ENCODE data around the gene CCDC192.

Gene CCDC192

GRCh38 chr5:127907907-127908306, 204.7 kb downstream of the CCDC192 start:
- H3K36me3 ChIP-seq (ENCODE audit: control insufficient read depth in 2 of 2, insufficient read depth in 2 of 2, low read length in 2 of 2) = no peaks in the 10 kb centered on the region
- no peaks in the 10 kb centered on the region for H3K9me3 ChIP-seq (ENCODE audit: control insufficient read depth in 2 of 2, low read length in 2 of 2)
- no peaks in the 10 kb centered on the region for H3K27me3 ChIP-seq (ENCODE audit: control insufficient read depth in 1 of 2, insufficient read depth in 2 of 2, low read length in 2 of 2)
- H3K4me1 ChIP-seq (ENCODE audit: control insufficient read depth, insufficient read depth, low read length) = no peaks in the 10 kb centered on the region
- no peak overlapping the region for H3K9ac ChIP-seq (ENCODE audit: low read length in 2 of 2)
- H3K4me3 ChIP-seq (ENCODE audit: low read length in 2 of 2) = no peak overlapping the region
- no peak overlapping the region for H3K27ac ChIP-seq (ENCODE audit: low read length)

- Histone ChIP-seq H3K4me3 (ENCODE audit: low read length in 2 of 2) (no peak overlapping the region), H3K4me1 (ENCODE audit: control insufficient read depth, insufficient read depth, low read length) (no peaks in the 10 kb centered on the region), H3K9me3 (ENCODE audit: control insufficient read depth in 2 of 2, low read length in 2 of 2) (no peaks in the 10 kb centered on the region), H3K9ac (ENCODE audit: low read length in 2 of 2) (no peak overlapping the region), H3K36me3 (ENCODE audit: control insufficient read depth in 2 of 2, insufficient read depth in 2 of 2, low read length in 2 of 2) (no peaks in the 10 kb centered on the region), H3K27ac (ENCODE audit: low read length) (no peak overlapping the region), H3K27me3 (ENCODE audit: control insufficient read depth in 1 of 2, insufficient read depth in 2 of 2, low read length in 2 of 2) (no peaks in the 10 kb centered on the region)
These were observed 205.9 kb downstream of the CCDC192 start for GRCh38 chr5:127909066-127909465.

DNA sequence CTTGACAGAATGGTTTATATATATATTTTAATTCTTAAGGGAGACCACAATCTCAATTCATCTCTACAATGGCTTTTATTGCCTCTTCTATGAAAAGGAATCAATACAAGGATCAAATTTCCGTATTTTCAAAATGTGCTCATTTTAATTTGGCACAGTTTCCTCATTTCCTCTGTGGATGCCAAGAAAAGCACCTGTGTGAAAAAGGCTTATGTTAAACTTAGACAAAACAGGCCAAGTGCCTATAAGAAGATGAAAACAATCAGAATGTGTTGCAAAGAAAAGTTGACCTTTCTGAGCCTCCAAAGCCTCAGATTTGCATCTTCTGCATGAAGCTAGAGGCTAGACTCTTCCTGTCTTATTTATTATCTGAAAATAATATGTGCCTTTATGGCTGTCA, 206.6 kb downstream of the CCDC192 start:
- Histone ChIP-seq H3K9me3 (ENCODE audit: control insufficient read depth in 2 of 2, low read length in 2 of 2) (no peaks in the 10 kb centered on the region), H3K27ac (ENCODE audit: low read length) (no peak overlapping the region), H3K27me3 (ENCODE audit: control insufficient read depth in 1 of 2, insufficient read depth in 2 of 2, low read length in 2 of 2) (no peaks in the 10 kb centered on the region), H3K4me3 (ENCODE audit: low read length in 2 of 2) (no peak overlapping the region), H3K4me1 (ENCODE audit: control insufficient read depth, insufficient read depth, low read length) (no peaks in the 10 kb centered on the region), H3K9ac (ENCODE audit: low read length in 2 of 2) (no peak overlapping the region), H3K36me3 (ENCODE audit: control insufficient read depth in 2 of 2, insufficient read depth in 2 of 2, low read length in 2 of 2) (no peaks in the 10 kb centered on the region)

GRCh38 chr5:127910307-127910956, 207.2 kb downstream of the CCDC192 start:
- Histone ChIP-seq H3K9me3 (ENCODE audit: control insufficient read depth in 2 of 2, low read length in 2 of 2) (no peaks in the 10 kb centered on the region), H3K4me1 (ENCODE audit: control insufficient read depth, insufficient read depth, low read length) (no peaks in the 10 kb centered on the region), H3K36me3 (ENCODE audit: control insufficient read depth in 2 of 2, insufficient read depth in 2 of 2, low read length in 2 of 2) (no peaks in the 10 kb centered on the region), H3K4me3 (ENCODE audit: low read length in 2 of 2) (no peak overlapping the region), H3K9ac (ENCODE audit: low read length in 2 of 2) (no peak overlapping the region), H3K27me3 (ENCODE audit: control insufficient read depth in 1 of 2, insufficient read depth in 2 of 2, low read length in 2 of 2) (no peaks in the 10 kb centered on the region), H3K27ac (ENCODE audit: low read length) (no peak overlapping the region)

DNA sequence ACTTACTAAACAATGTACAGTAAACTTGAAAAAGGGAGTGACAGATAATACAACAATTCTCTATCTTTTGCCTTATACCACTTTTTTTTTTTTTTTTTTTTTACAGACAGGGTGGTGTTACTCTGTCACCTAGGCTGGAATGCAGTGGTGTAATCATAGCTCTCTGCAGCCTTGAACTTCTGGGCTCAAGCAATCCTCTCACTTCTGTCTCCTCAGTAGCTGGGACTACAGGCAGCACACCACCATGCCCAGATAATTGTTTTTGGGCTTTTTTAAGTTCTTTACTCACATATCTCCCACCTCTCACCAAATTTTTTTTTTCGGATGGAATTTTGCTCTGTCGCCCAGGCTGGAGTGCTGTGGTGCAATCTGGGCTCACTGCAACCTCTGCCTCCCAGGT, 208.4 kb downstream of the CCDC192 start:
- Histone ChIP-seq H3K9me3 (ENCODE audit: control insufficient read depth in 2 of 2, low read length in 2 of 2) (no peaks in the 10 kb centered on the region), H3K27me3 (ENCODE audit: control insufficient read depth in 1 of 2, insufficient read depth in 2 of 2, low read length in 2 of 2) (no peaks in the 10 kb centered on the region), H3K4me1 (ENCODE audit: control insufficient read depth, insufficient read depth, low read length) (no peaks in the 10 kb centered on the region), H3K27ac (ENCODE audit: low read length) (no peak overlapping the region), H3K4me3 (ENCODE audit: low read length in 2 of 2) (no peak overlapping the region), H3K36me3 (ENCODE audit: control insufficient read depth in 2 of 2, insufficient read depth in 2 of 2, low read length in 2 of 2) (no peaks in the 10 kb centered on the region), H3K9ac (ENCODE audit: low read length in 2 of 2) (no peak overlapping the region)

DNA sequence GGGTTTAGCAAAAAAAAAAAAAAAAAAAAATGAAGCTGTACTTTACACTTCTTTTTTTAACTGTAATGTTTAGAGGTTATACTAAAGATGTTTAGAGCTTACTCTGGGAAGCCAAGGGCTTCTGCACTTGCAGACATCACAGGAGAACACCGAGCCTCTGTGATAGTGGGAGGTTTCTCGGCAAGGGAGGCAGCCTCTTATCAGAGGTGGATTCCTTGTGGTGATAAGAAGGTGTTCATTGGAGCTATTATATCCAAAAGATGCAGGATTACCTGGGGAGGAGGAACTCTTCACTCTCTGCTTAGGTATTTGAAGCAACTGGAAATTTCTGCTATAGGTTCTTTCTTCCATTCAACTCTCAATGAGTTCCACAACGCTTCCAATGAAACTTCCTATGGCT, 209.2 kb downstream of the CCDC192 start:
- H3K9ac ChIP-seq (ENCODE audit: low read length in 2 of 2) = no peak overlapping the region

DNA sequence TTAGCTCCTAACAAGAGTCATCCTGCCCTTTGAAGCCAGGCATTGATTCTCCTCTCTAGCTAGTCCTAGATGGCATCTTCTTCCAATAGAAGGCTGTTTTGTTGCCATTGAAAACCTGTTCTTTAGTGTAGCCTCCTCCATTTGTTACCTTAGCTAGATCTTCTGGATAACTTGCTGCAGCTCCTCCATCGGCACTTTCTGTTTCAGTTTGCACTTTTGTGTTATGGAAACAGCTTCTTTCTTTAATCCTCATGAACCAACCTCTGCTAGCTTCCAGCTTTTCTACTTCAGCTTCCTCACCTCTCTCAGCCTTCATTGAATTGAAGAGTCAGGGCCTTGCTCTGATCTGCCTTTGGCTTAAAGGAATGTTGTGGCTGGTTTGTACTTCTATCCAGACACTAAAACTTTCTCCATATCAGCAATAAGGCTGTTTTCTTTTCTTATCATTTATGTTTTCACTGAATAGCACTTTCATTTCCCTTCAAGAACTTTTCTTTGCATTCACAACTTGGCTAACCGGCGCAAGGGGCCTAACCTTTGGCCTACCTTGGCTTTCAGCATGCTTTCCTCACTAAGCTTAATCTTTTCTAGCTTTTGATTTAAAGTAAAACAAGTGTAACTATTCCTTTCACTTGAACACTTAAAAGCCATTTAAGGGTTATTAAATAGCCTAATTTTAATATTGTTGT, 213.8 kb downstream of the CCDC192 start:
- H3K27ac ChIP-seq (ENCODE audit: low read length) = no peak overlapping the region

More for the DNA sequence above, 209.2 kb downstream of the CCDC192 start:
- no peaks in the 10 kb centered on the region for H3K9me3 ChIP-seq (ENCODE audit: control insufficient read depth in 2 of 2, low read length in 2 of 2)
- H3K36me3 ChIP-seq (ENCODE audit: control insufficient read depth in 2 of 2, insufficient read depth in 2 of 2, low read length in 2 of 2) = no peaks in the 10 kb centered on the region
- H3K27me3 ChIP-seq (ENCODE audit: control insufficient read depth in 1 of 2, insufficient read depth in 2 of 2, low read length in 2 of 2) = no peaks in the 10 kb centered on the region
- no peak overlapping the region for H3K27ac ChIP-seq (ENCODE audit: low read length)
- H3K4me1 ChIP-seq (ENCODE audit: control insufficient read depth, insufficient read depth, low read length) = no peaks in the 10 kb centered on the region
- no peak overlapping the region for H3K4me3 ChIP-seq (ENCODE audit: low read length in 2 of 2)

GRCh38 chr5:127919006-127919796, 216.0 kb downstream of the CCDC192 start:
- Histone ChIP-seq H3K9ac (ENCODE audit: low read length in 2 of 2) (no peak overlapping the region), H3K27me3 (ENCODE audit: control insufficient read depth in 1 of 2, insufficient read depth in 2 of 2, low read length in 2 of 2) (no peaks in the 10 kb centered on the region), H3K4me1 (ENCODE audit: control insufficient read depth, insufficient read depth, low read length) (no peaks in the 10 kb centered on the region), H3K9me3 (ENCODE audit: control insufficient read depth in 2 of 2, low read length in 2 of 2) (no peaks in the 10 kb centered on the region), H3K36me3 (ENCODE audit: control insufficient read depth in 2 of 2, insufficient read depth in 2 of 2, low read length in 2 of 2) (no peaks in the 10 kb centered on the region), H3K27ac (ENCODE audit: low read length) (no peak overlapping the region), H3K4me3 (ENCODE audit: low read length in 2 of 2) (no peak overlapping the region)

More for the DNA sequence above, 213.8 kb downstream of the CCDC192 start:
- Histone ChIP-seq H3K36me3 (ENCODE audit: control insufficient read depth in 2 of 2, insufficient read depth in 2 of 2, low read length in 2 of 2) (no peaks in the 10 kb centered on the region), H3K9me3 (ENCODE audit: control insufficient read depth in 2 of 2, low read length in 2 of 2) (no peaks in the 10 kb centered on the region), H3K9ac (ENCODE audit: low read length in 2 of 2) (no peak overlapping the region), H3K27me3 (ENCODE audit: control insufficient read depth in 1 of 2, insufficient read depth in 2 of 2, low read length in 2 of 2) (no peaks in the 10 kb centered on the region), H3K4me3 (ENCODE audit: low read length in 2 of 2) (no peak overlapping the region), H3K4me1 (ENCODE audit: control insufficient read depth, insufficient read depth, low read length) (no peaks in the 10 kb centered on the region)

- H3K4me1 ChIP-seq (ENCODE audit: control insufficient read depth, insufficient read depth, low read length) = no peaks in the 10 kb centered on the region
- no peaks in the 10 kb centered on the region for H3K9me3 ChIP-seq (ENCODE audit: control insufficient read depth in 2 of 2, low read length in 2 of 2)
- no peak overlapping the region for H3K4me3 ChIP-seq (ENCODE audit: low read length in 2 of 2)
- no peak overlapping the region for H3K27ac ChIP-seq (ENCODE audit: low read length)
- H3K27me3 ChIP-seq (ENCODE audit: control insufficient read depth in 1 of 2, insufficient read depth in 2 of 2, low read length in 2 of 2) = no peaks in the 10 kb centered on the region
- H3K36me3 ChIP-seq (ENCODE audit: control insufficient read depth in 2 of 2, insufficient read depth in 2 of 2, low read length in 2 of 2) = no peaks in the 10 kb centered on the region
- no peak overlapping the region for H3K9ac ChIP-seq (ENCODE audit: low read length in 2 of 2)
These were observed 216.6 kb downstream of the CCDC192 start for GRCh38 chr5:127919818-127920217.

DNA sequence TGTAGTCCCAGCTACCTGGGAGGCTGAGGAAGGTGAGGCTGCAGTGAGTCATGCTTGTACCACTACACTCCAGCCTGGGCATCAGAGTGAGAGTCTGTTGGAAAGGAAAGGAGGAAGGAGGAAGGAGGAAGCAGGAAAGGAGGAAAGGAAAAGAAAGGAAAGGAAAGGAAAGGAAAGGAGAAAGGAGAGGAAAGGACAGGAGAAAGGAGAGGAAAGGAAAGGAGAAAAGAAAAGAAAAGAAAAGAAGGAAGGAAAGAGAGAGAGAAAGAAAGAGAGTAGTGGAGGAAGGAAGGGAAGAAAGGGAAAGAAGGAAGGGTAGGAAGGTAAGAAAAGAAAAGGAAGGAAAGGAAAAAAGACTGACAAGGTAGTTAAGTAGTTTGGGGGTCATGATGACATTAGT, 217.7 kb downstream of the CCDC192 start:
- Histone ChIP-seq H3K27ac (ENCODE audit: low read length) (no peak overlapping the region), H3K27me3 (ENCODE audit: control insufficient read depth in 1 of 2, insufficient read depth in 2 of 2, low read length in 2 of 2) (no peaks in the 10 kb centered on the region), H3K36me3 (ENCODE audit: control insufficient read depth in 2 of 2, insufficient read depth in 2 of 2, low read length in 2 of 2) (no peaks in the 10 kb centered on the region), H3K9me3 (ENCODE audit: control insufficient read depth in 2 of 2, low read length in 2 of 2) (no peaks in the 10 kb centered on the region), H3K4me3 (ENCODE audit: low read length in 2 of 2) (no peak overlapping the region), H3K9ac (ENCODE audit: low read length in 2 of 2) (no peak overlapping the region), H3K4me1 (ENCODE audit: control insufficient read depth, insufficient read depth, low read length) (no peaks in the 10 kb centered on the region)
